ENCODE data around the gene ORC6.
"Not testable (repeated sequence)": the region's sequence is repeated elsewhere in the genome, so short reads cannot be mapped to it uniquely, and the experiment has no call there.

The ORC6 gene

GRCh38 chr16:46689365-46690280 is at the start of gene ORC6:
Gene ORC6 (plus strand): TSS chr16:46689659. CDS start chr16:46689706, 47 bp downstream.
- DNase-seq (ENCODE audit: low read depth): peak; percentile 95

GRCh38 chr16:46648656-46649055 is 40.8 kb upstream of the ORC6 start:
- no peak for DNase-seq (ENCODE audit: low read depth)

- DNase-seq (ENCODE audit: low read depth): no peak
Observed at GRCh38 chr16:46649588-46650253, 39.7 kb upstream of the ORC6 start.

- no peak for DNase-seq (ENCODE audit: low read depth)
Observed at GRCh38 chr16:46650254-46650623, 39.2 kb upstream of the ORC6 start.

- DNase-seq (ENCODE audit: low read depth): no peak
Observed at GRCh38 chr16:46651305-46651704, 38.2 kb upstream of the ORC6 start.

- peak; percentile 83 for DNase-seq (ENCODE audit: low read depth)
Observed at GRCh38 chr16:46658925-46659324, 30.5 kb upstream of the ORC6 start.

GRCh38 chr16:46662123-46662522 is 27.3 kb upstream of the ORC6 start:
- DNase-seq (ENCODE audit: low read depth): no peak

GRCh38 chr16:46673320-46674013 is 16.0 kb upstream of the ORC6 start:
- peak; percentile 59 for DNase-seq (ENCODE audit: low read depth)

GRCh38 chr16:46677943-46678342 is 11.5 kb upstream of the ORC6 start:
- not testable (repeated sequence) for DNase-seq (ENCODE audit: low read depth)

- DNase-seq (ENCODE audit: low read depth): not testable (repeated sequence)
Observed at GRCh38 chr16:46681867-46682266, 7.6 kb upstream of the ORC6 start.

GRCh38 chr16:46686815-46687473 is 2.5 kb upstream of the ORC6 start:
- no peak for DNase-seq (ENCODE audit: low read depth)

- DNase-seq (ENCODE audit: low read depth): no peak
Observed at GRCh38 chr16:46687486-46687885, 2.0 kb upstream of the ORC6 start.

- DNase-seq (ENCODE audit: low read depth): no peak
Observed at GRCh38 chr16:46688101-46688653, 1.3 kb upstream of the ORC6 start.

GRCh38 chr16:46688654-46689364 is 650 bp upstream of the ORC6 start, which contains the start of gene VPS35:
Gene VPS35 (minus strand): TSS chr16:46689178. CDS start chr16:46689133, 45 bp downstream.
- DNase-seq (ENCODE audit: low read depth): peak; percentile 91

GRCh38 chr16:46690281-46691178 is 1.1 kb downstream of the ORC6 start:
- DNase-seq (ENCODE audit: low read depth): no peak

- DNase-seq (ENCODE audit: low read depth): no peak
Observed at GRCh38 chr16:46691726-46692125, 2.3 kb downstream of the ORC6 start.

- no peak for DNase-seq (ENCODE audit: low read depth)
Observed at GRCh38 chr16:46693598-46693997, 4.1 kb downstream of the ORC6 start.

GRCh38 chr16:46695937-46696336 is 6.5 kb downstream of the ORC6 start:
- DNase-seq (ENCODE audit: low read depth): no peak

GRCh38 chr16:46696957-46697356 is 7.5 kb downstream of the ORC6 start:
- DNase-seq (ENCODE audit: low read depth): no peak

GRCh38 chr16:46700048-46700447 is 10.6 kb downstream of the ORC6 start:
- no peak for DNase-seq (ENCODE audit: low read depth)

All from CMK (cell line).